Measurements from ENCODE around the gene DUOX1. TPM values are rescaled to one million over a fixed set of nuclear protein-coding genes. Genes with fewer than 3 reads are reported as not detected.

The DUOX1 gene
- total and polyA plus RNA-seq, 2 donors (not counting 3 experiments of a cell fraction or from before 2014, with no cell fraction given): not detected

DNA sequence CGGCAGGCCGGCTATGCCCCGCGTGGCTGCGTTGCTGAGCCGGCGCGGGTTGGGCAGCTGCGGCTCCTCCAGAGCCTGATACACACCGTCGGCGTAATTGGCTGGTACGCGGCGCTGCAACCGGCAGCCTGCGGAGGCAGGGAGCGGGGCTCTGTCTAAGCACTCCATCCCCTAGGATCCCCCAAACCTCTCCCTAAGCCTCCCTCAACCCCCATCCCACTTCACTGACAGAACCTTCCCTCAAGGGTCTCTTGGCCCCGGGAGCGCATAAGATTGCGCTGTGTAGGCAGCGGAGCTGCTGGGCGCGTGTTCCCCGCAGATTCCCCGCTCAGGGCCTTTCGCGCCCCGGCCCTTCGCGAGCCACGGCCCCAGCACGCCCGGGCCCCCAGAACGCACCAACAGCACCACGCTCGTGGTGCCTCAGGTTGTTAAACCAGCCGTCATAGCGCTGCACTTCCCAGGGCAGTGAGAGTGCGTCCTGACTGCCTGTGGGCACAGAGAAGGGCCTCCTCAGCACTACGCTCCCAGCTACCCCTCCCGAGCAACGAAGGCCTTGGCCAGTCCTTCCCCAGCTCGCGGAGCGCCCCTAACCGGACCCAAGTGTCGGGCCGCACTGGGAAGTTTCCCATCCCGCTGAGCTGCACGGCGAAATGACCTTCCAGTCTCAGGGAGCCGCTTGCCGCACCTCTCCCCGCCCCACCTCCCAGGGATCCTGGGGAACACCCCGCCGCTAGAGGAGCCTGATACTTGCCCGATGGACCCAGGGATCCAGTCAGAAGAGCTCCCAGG is 17.0 kb upstream of the DUOX1 start:
- DNase-seq (ENCODE audit: low read depth, low spot score) (no peak), FAIRE-seq (no peak)
- peaks cover 2% of the 10 kb centered on the region for H3K4me1 ChIP-seq (ENCODE audit: control insufficient read depth, extremely low read depth, insufficient read depth, low read length)
- no peak overlapping the region for H3K4me2 ChIP-seq (ENCODE audit: insufficient read depth, low read length)
- H3K27ac ChIP-seq (ENCODE audit: insufficient read depth, low read depth, low read length): no peak overlapping the region
- no peak overlapping the region for H3K4me3 ChIP-seq (replicated peaks in 1 of 3; ENCODE audit: insufficient read depth in 1 of 3, low read depth in 1 of 3, low read length in 3 of 3)
- H3K36me3 ChIP-seq (ENCODE audit: control insufficient read depth in 2 of 2, extremely low read depth in 1 of 2, insufficient read depth in 2 of 2, low read length in 2 of 2): no peaks in the 10 kb centered on the region
- CTCF ChIA-PET: interaction anchor here (1.6 kb wide), 1 partner anchor 14 kb away, joined by 7 read pairs; no protein-coding TSS in a partner anchor
- H3K9me3 ChIP-seq (replicated peaks; ENCODE audit: control insufficient read depth, insufficient read depth, low read length): no peaks in the 10 kb centered on the region
- no peaks in the 10 kb centered on the region for H4K20me1 ChIP-seq (replicated peaks; ENCODE audit: control insufficient read depth, extremely low read depth, insufficient read depth, low read length)
- no peaks in the 10 kb centered on the region for H3K79me2 ChIP-seq (ENCODE audit: control insufficient read depth, insufficient read depth, low read length)
- no TSS peak for BruUV-seq (replicated peaks)
- H3K9me1 ChIP-seq (replicated peaks; ENCODE audit: control insufficient read depth, extremely low read depth, insufficient read depth, low read length): no peaks in the 10 kb centered on the region
- intact Hi-C loops (cut with micrococcal nuclease): no loop called here
- TF ChIP-seq POLR2A (IDR thresholded peaks at IDR 0.05; ENCODE audit: low read depth, low read length): no peak
- no peak for TF ChIP-seq MYC (IDR thresholded peaks at IDR 0.05; ENCODE audit: low read depth, low read length)
- peak; percentile 96 for TF ChIP-seq EZH2 (IDR thresholded peaks at IDR 0.05; ENCODE audit: borderline replicate concordance, low read depth, low read length, severe bottlenecking)
- TF ChIP-seq, protein P1, sequence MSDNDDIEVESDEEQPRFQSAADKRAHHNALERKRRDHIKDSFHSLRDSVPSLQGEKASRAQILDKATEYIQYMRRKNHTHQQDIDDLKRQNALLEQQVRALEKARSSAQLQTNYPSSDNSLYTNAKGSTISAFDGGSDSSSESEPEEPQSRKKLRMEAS (IDR thresholded peaks at IDR 0.05; ENCODE audit: insufficient read depth, insufficient read length): no peak
- TF ChIP-seq POLR2AphosphoS5 (IDR thresholded peaks at IDR 0.05; ENCODE audit: insufficient read depth, low read depth, low read length): no peak
- POLR2A ChIA-PET: no interaction called here
- peaks cover 79 to 87% of the 10 kb centered on the region in 2 experiments for H3K27me3 ChIP-seq (ENCODE audit: control insufficient read depth in 2 of 2, insufficient read depth in 2 of 2, low read length in 2 of 2)
- no peak overlapping the region for H3K9ac ChIP-seq (replicated peaks; ENCODE audit: extremely low read depth, insufficient read depth, low read length)
- H2AFZ ChIP-seq (ENCODE audit: low read depth, low read length): no peak overlapping the region
- dilution Hi-C loops (cut with MboI; ENCODE audit: extremely low pct_ligation_motif_present, low sequenced_read_pairs): no loop called here

DNA sequence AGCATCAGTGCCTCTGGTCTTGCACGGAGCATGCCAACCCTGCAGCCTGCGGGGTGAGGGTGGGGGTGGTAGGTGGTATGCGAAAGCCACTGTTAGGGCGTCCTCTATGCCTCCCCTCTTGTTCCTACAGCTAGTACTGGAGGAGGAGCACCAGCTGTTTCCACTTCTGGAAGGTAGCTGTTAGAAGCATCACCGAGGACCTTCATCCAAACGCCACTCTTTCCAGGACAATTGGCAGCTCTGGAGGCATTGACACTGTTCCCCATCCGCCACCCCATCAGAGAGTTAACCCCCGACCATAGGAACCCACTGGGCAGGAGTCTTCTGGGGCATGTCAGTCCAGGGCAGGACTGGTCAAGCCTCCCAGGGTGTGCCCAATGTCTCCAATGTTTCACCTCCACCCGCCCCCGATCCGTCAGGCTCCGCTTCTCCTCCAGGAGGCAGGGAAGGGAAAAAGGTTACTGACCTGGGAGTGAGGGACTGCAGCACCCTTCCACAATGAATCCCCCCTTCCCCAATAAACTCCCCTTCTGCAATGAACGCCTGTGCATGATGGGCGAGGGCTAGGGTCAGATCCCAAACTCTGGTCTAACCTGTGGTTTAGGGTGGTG is 16.3 kb upstream of the DUOX1 start:
- H3K4me1 ChIP-seq (ENCODE audit: control insufficient read depth, extremely low read depth, insufficient read depth, low read length): peaks cover 4% of the 10 kb centered on the region
- H3K9me3 ChIP-seq (replicated peaks; ENCODE audit: control insufficient read depth, insufficient read depth, low read length): no peaks in the 10 kb centered on the region
- H3K27me3 ChIP-seq (ENCODE audit: control insufficient read depth in 2 of 2, insufficient read depth in 2 of 2, low read length in 2 of 2): peaks cover 79 to 87% of the 10 kb centered on the region in 2 experiments
- H3K79me2 ChIP-seq (ENCODE audit: control insufficient read depth, insufficient read depth, low read length): no peaks in the 10 kb centered on the region
- dilution Hi-C loops (cut with MboI; ENCODE audit: extremely low pct_ligation_motif_present, low sequenced_read_pairs) (no loop called here), intact Hi-C loops (cut with micrococcal nuclease) (no loop called here)
- DNase-seq (ENCODE audit: low read depth, low spot score) (no peak), FAIRE-seq (no peak)
- no peak overlapping the region for H3K4me3 ChIP-seq (replicated peaks in 1 of 3; ENCODE audit: insufficient read depth in 1 of 3, low read depth in 1 of 3, low read length in 3 of 3)
- no peaks in the 10 kb centered on the region for H4K20me1 ChIP-seq (replicated peaks; ENCODE audit: control insufficient read depth, extremely low read depth, insufficient read depth, low read length)
- no peak overlapping the region for H3K4me2 ChIP-seq (ENCODE audit: insufficient read depth, low read length)
- no peak overlapping the region for H3K27ac ChIP-seq (ENCODE audit: insufficient read depth, low read depth, low read length)
- TF ChIP-seq POLR2AphosphoS5 (IDR thresholded peaks at IDR 0.05; ENCODE audit: insufficient read depth, low read depth, low read length) (no peak), EZH2 (IDR thresholded peaks at IDR 0.05; ENCODE audit: borderline replicate concordance, low read depth, low read length, severe bottlenecking) (peak; percentile 68)
- H3K9ac ChIP-seq (replicated peaks; ENCODE audit: extremely low read depth, insufficient read depth, low read length): no peak overlapping the region
- ChIA-PET CTCF (interaction anchor here (0.6 to 1.6 kb wide), 2 partner anchors 13 to 192 kb away, joined by 3 to 7 read pairs; no protein-coding TSS in a partner anchor), POLR2A (no interaction called here)
- no peak overlapping the region for H2AFZ ChIP-seq (ENCODE audit: low read depth, low read length)
- BruUV-seq (replicated peaks): no TSS peak
- H3K9me1 ChIP-seq (replicated peaks; ENCODE audit: control insufficient read depth, extremely low read depth, insufficient read depth, low read length): no peaks in the 10 kb centered on the region
- no peaks in the 10 kb centered on the region for H3K36me3 ChIP-seq (ENCODE audit: control insufficient read depth in 2 of 2, extremely low read depth in 1 of 2, insufficient read depth in 2 of 2, low read length in 2 of 2)
